Panc1 (cell line): Measurements from ENCODE around the gene RBM4. TPM values are rescaled to one million over a fixed set of nuclear protein-coding genes. Genes with fewer than 3 reads are reported as not detected.

Experiments
- ATAC-seq: fragments of 200-7000 bp; cut with Tn5 transposase; 2 replicates; pipeline ENCODE4 v1.9.1; 2020; ENCODE audit warnings: mild to moderate bottlenecking, moderate library complexity
- BruUV-seq: library from RNA; stranded (reverse); fragments of 400-500 nt; replicated peaks from 2 replicates; lab custom pipeline; 2021; lab: Mats Ljungman, UMichigan
- CTCF ChIA-PET: fragments of 300-600 bp; sonication (Branson Sonifier 250); formaldehyde crosslinking; loops from one replicate; lab custom pipeline; 2022; ENCODE audit warnings: antibody characterized with exemption; lab: Charles Lee
- POLR2A ChIA-PET: fragments of 300-600 bp; sonication (Branson Sonifier 250); formaldehyde crosslinking; loops from one replicate; lab custom pipeline; 2022; ENCODE audit warnings: antibody characterized with exemption; lab: Charles Lee
- DNase-seq: peaks from one replicate; pipeline ENCODE4 v3.0.0-alpha.2; 2010; ENCODE audit warnings: low read depth, low spot score
- H3K27ac ChIP-seq: 2 replicates; pipeline ENCODE4 v1.5.1; 2011; ENCODE audit warnings: mild to moderate bottlenecking, low read length, inconsistent platforms
- H3K27me3 ChIP-seq: fragments of 200-500 bp; sonication (Bioruptor generic); 2 replicates; pipeline ENCODE4 v1.6.0; 2014; ENCODE audit warnings: low read length, inconsistent platforms; ENCODE audit not compliant: control insufficient read depth, insufficient read depth
- H3K36me3 ChIP-seq: fragments of 200-500 bp; sonication (Bioruptor generic); 2 replicates; pipeline ENCODE4 v1.5.1; 2014; ENCODE audit warnings: inconsistent platforms, mild to moderate bottlenecking, low read length, moderate library complexity; ENCODE audit not compliant: control insufficient read depth, insufficient read depth
- H3K4me1 ChIP-seq: 2 replicates; pipeline ENCODE4 v1.5.1; 2011; ENCODE audit warnings: inconsistent platforms, mild to moderate bottlenecking, low read length, moderate library complexity; ENCODE audit not compliant: control insufficient read depth, insufficient read depth
- H3K4me3 ChIP-seq, 2 experiments: 2 replicates each; pipeline ENCODE4 v1.5.1; 2011 to 2012; ENCODE audit warnings: low read depth in 2 of 2, low read length in 2 of 2, mild to moderate bottlenecking in 2 of 2, inconsistent platforms in 1 of 2, moderate library complexity in 1 of 2
- H3K9me3 ChIP-seq: fragments of 200-500 bp; sonication (Bioruptor generic); 2 replicates; pipeline ENCODE4 v1.5.1; 2014; ENCODE audit warnings: low read depth, mild to moderate bottlenecking, inconsistent platforms, low read length, moderate library complexity; ENCODE audit not compliant: control insufficient read depth, insufficient read depth
- POLR2AphosphoS5 ChIP-seq: IDR thresholded peaks from 2 replicates; pipeline ENCODE4 v1.6.1; 2012; ENCODE audit warnings: mild to moderate bottlenecking, low read depth, low read length, moderate library complexity
- SIN3A ChIP-seq: IDR thresholded peaks from 2 replicates; pipeline ENCODE4 v1.6.1; 2012; ENCODE audit warnings: low read depth, mild to moderate bottlenecking, low read length, moderate library complexity, borderline replicate concordance; ENCODE audit not compliant: insufficient read depth
- TCF7L2 ChIP-seq: IDR thresholded peaks from 2 replicates; pipeline ENCODE4 v1.6.1; 2011; ENCODE audit warnings: mild to moderate bottlenecking, low read depth, low read length, inconsistent platforms
- in situ Hi-C: cut with HindIII; loops from 2 replicates; pipeline ENCODE4 v1.10.0; 2016; ENCODE audit warnings: low sequenced_read_pairs, low pct_unique_long_range_greater_than_20kb
- intact Hi-C: fragments of 100-400 bp; cut with micrococcal nuclease; formaldehyde crosslinking; loops from one replicate; pipeline ENCODE4 v1.10.0; 2022; ENCODE audit not compliant: unreplicated experiment
- total RNA-seq: library from RNA; stranded (reverse); gene quantifications from one replicate; pipeline ENCODE4 v1.2.1, GENCODE V29; 2021; ENCODE audit not compliant: unreplicated experiment
- TF ChIP-seq, protein P1 (sequence below): fragments of 450-650 bp; IDR thresholded peaks from 2 replicates; pipeline ENCODE4 v1.5.1; 2017; ENCODE audit warnings: mild to moderate bottlenecking
- TF ChIP-seq, protein P2 (sequence below), 2 experiments: IDR thresholded peaks; 2 replicates each; pipeline ENCODE4 v1.6.1; 2011 to 2012; ENCODE audit warnings: low read depth in 2 of 2, control low read depth in 1 of 2, low read length in 1 of 2, mild to moderate bottlenecking in 1 of 2, moderate library complexity in 1 of 2; ENCODE audit not compliant: insufficient read depth in 1 of 2

Gene RBM4
- total RNA-seq, 1 experiment from 2014 or later, result 195 TPM

DNA sequence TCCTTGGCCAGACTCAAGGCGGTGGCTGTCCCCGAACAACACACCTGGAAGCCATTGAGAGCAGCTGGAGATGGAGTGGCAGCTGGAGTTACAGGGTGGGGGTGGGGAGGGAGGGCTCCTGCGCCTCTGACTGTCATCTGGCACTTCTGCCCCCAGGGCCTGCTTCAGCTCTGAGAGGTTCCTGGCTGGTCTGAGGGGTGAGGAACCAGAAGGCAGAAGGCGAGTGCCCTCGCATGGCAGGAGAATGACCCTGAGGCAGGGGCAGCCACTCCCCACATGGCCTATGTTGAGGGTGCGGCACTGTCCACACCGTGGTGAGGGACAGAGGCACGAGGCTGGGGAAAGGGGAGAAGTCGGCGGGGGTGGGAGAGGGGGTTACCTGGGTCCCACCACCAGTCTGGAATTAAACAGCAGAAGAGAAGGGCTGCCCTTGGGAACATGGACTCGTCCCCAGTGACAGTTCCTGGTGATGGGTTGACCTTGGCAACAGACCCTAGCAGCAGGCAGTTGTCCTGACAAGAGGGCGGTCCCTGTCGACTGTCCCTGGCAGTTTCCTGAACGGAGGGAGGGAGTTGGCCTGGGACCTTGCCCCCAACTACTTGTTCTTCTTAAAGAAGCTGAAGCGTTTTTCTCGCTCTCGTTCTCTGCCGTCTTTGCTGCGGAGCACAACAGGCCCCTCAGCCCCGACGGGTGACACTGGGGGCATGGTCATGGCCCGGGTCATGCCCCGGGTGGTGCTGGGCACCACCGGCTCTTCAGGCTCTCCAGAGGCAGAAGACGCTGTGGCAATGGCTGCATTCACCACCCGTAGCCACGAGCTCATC lies 47.0 kb downstream of the RBM4 start:
- Histone ChIP-seq H3K27me3 (no peaks in the 10 kb centered on the region), H3K4me1 (no peaks in the 10 kb centered on the region), H3K36me3 (no peaks in the 10 kb centered on the region), H3K4me3 (no peak overlapping the region), H3K9me3 (no peaks in the 10 kb centered on the region), H3K27ac (no peak overlapping the region)
- intact Hi-C loops, result no loop called here
- no peak for DNase-seq
- BruUV-seq, result no TSS peak
- in situ Hi-C loops, result no loop called here
- no peak for ATAC-seq
- POLR2A ChIA-PET, result no interaction called here
- no peak for TF ChIP-seq SIN3A
- TF ChIP-seq POLR2AphosphoS5, result no peak
- TF ChIP-seq, protein P1, sequence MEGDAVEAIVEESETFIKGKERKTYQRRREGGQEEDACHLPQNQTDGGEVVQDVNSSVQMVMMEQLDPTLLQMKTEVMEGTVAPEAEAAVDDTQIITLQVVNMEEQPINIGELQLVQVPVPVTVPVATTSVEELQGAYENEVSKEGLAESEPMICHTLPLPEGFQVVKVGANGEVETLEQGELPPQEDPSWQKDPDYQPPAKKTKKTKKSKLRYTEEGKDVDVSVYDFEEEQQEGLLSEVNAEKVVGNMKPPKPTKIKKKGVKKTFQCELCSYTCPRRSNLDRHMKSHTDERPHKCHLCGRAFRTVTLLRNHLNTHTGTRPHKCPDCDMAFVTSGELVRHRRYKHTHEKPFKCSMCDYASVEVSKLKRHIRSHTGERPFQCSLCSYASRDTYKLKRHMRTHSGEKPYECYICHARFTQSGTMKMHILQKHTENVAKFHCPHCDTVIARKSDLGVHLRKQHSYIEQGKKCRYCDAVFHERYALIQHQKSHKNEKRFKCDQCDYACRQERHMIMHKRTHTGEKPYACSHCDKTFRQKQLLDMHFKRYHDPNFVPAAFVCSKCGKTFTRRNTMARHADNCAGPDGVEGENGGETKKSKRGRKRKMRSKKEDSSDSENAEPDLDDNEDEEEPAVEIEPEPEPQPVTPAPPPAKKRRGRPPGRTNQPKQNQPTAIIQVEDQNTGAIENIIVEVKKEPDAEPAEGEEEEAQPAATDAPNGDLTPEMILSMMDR, result no peak
- TF ChIP-seq, protein P2, sequence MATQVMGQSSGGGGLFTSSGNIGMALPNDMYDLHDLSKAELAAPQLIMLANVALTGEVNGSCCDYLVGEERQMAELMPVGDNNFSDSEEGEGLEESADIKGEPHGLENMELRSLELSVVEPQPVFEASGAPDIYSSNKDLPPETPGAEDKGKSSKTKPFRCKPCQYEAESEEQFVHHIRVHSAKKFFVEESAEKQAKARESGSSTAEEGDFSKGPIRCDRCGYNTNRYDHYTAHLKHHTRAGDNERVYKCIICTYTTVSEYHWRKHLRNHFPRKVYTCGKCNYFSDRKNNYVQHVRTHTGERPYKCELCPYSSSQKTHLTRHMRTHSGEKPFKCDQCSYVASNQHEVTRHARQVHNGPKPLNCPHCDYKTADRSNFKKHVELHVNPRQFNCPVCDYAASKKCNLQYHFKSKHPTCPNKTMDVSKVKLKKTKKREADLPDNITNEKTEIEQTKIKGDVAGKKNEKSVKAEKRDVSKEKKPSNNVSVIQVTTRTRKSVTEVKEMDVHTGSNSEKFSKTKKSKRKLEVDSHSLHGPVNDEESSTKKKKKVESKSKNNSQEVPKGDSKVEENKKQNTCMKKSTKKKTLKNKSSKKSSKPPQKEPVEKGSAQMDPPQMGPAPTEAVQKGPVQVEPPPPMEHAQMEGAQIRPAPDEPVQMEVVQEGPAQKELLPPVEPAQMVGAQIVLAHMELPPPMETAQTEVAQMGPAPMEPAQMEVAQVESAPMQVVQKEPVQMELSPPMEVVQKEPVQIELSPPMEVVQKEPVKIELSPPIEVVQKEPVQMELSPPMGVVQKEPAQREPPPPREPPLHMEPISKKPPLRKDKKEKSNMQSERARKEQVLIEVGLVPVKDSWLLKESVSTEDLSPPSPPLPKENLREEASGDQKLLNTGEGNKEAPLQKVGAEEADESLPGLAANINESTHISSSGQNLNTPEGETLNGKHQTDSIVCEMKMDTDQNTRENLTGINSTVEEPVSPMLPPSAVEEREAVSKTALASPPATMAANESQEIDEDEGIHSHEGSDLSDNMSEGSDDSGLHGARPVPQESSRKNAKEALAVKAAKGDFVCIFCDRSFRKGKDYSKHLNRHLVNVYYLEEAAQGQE (IDR thresholded peaks at IDR 0.05; ENCODE audit: insufficient read depth in 1 of 2, low read depth in 2 of 2, low read length in 1 of 2), result no peak
- no peak for TF ChIP-seq TCF7L2
- CTCF ChIA-PET, result interaction anchor here (0.7 to 0.9 kb wide), 2 partner anchors 149 to 256 kb away, joined by 4 read pairs; no protein-coding TSS in a partner anchor

DNA sequence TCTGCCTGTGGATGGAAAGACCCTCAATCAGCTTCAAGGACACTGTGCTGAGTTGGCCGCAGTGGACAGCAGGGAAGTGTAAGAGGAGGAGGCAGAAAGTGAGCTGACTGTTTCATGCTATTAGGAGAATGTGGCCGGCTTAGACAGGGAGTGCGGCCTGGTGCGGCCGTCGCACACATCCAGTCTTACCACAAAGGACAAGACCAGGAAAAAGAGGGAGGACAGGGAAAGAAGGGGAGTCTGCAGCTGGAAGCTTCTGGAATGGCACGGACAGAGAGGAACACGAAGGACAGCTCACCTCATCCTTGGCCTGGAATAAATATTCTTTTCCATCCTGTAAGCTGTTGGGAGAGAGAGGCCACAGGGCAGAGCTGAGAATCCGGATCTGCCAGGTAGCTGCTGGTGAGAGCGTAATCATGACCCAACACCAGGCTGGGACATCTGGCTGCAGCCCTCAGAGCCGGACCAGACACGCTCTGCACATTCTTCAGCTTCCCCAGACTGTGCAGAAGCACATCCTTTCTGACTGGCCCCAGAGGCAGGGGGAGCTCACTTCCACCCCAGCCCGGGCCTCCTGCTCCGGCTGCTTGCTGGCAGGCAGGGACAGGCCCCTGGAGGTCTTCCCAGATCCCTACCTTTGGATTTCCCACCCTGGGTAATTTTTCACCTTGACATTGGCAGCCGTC lies 47.7 kb downstream of the RBM4 start:
- ChIA-PET CTCF (interaction anchor here (0.9 kb wide), 1 partner anchor 257 kb away, joined by 4 read pairs; no protein-coding TSS in a partner anchor), POLR2A (no interaction called here)
- TF ChIP-seq, protein P2 (IDR thresholded peaks at IDR 0.05; ENCODE audit: insufficient read depth in 1 of 2, low read depth in 2 of 2, low read length in 1 of 2), result no peak
- TF ChIP-seq POLR2AphosphoS5, result no peak
- TF ChIP-seq TCF7L2, result no peak
- no peak for TF ChIP-seq SIN3A
- TF ChIP-seq, protein P1, result no peak
- ATAC-seq, result no peak
- H3K9me3 ChIP-seq, result no peaks in the 10 kb centered on the region
- H3K36me3 ChIP-seq, result no peaks in the 10 kb centered on the region
- no TSS peak for BruUV-seq
- intact Hi-C loops, result no loop called here
- no peak overlapping the region for H3K27ac ChIP-seq
- no peaks in the 10 kb centered on the region for H3K27me3 ChIP-seq
- no peak overlapping the region for H3K4me3 ChIP-seq
- no peak for DNase-seq
- no peaks in the 10 kb centered on the region for H3K4me1 ChIP-seq
- in situ Hi-C loops, result no loop called here
